ENCODE measurements around the gene CCN2. TPM values are rescaled to one million over a fixed set of nuclear protein-coding genes. Genes with fewer than 3 reads are reported as not detected.
A peak's percentile ranks its signal among the peaks of the same experiment; 100 is the strongest.

Gene CCN2
- total RNA-seq, 1 experiment from 2014 or later: 3.1 TPM

- TF ChIP-seq SIN3A (IDR thresholded peaks at IDR 0.05; ENCODE audit: low read depth): no peak
Observed at GRCh38 chr6:131958095-131958494, 6.9 kb upstream of the CCN2 start (continued).

- H3K9me3 ChIP-seq (ENCODE audit: control insufficient read depth in 1 of 2, insufficient read depth in 1 of 2, low read depth in 1 of 2, low read length in 2 of 2): no peaks in the 10 kb centered on the region
- no peaks in the 10 kb centered on the region for H3K9me2 ChIP-seq (ENCODE audit: insufficient read depth)
- H3K79me2 ChIP-seq (ENCODE audit: insufficient read depth, low read length): no peaks in the 10 kb centered on the region
- ATAC-seq (no peak), DNase-seq (ENCODE audit: low read depth, low spot score) (no peak)
- no peak overlapping the region for H3K4me3 ChIP-seq (replicated peaks in 1 of 2; ENCODE audit: low read depth in 1 of 2, low read length in 2 of 2)
- no peak overlapping the region for H3K4me2 ChIP-seq (ENCODE audit: low read length)
- H2AFZ ChIP-seq (ENCODE audit: low read depth, low read length, poor library complexity, severe bottlenecking): no peak overlapping the region
- ChIA-PET POLR2A (no interaction called here), RAD21 (ENCODE audit: low non-redundant PET in 1 of 2, low total read pairs in 2 of 2, uncharacterized antibody in 2 of 2, unreplicated experiment in 2 of 2) (no interaction called here), CTCF (interaction anchor here (1.0 kb wide), 1 partner anchor 31 kb away, joined by 3 read pairs; no protein-coding TSS in a partner anchor)
- no TSS peak for BruUV-seq (replicated peaks)
- no peaks in the 10 kb centered on the region for H4K20me1 ChIP-seq (ENCODE audit: insufficient read depth)
- H3K27ac ChIP-seq (ENCODE audit: low read depth, low read length): no peak overlapping the region
- no peaks in the 10 kb centered on the region for H3K36me3 ChIP-seq (ENCODE audit: control insufficient read depth in 1 of 2, insufficient read depth in 2 of 2, low read length in 2 of 2)
- H3K4me1 ChIP-seq (ENCODE audit: control insufficient read depth in 1 of 2, insufficient read depth in 2 of 2, low read length in 2 of 2): peaks cover 6 to 27% of the 10 kb centered on the region in 2 experiments
- TF ChIP-seq CEBPB (IDR thresholded peaks at IDR 0.05; ENCODE audit: low read depth): no peak
- TF ChIP-seq, protein P1, sequence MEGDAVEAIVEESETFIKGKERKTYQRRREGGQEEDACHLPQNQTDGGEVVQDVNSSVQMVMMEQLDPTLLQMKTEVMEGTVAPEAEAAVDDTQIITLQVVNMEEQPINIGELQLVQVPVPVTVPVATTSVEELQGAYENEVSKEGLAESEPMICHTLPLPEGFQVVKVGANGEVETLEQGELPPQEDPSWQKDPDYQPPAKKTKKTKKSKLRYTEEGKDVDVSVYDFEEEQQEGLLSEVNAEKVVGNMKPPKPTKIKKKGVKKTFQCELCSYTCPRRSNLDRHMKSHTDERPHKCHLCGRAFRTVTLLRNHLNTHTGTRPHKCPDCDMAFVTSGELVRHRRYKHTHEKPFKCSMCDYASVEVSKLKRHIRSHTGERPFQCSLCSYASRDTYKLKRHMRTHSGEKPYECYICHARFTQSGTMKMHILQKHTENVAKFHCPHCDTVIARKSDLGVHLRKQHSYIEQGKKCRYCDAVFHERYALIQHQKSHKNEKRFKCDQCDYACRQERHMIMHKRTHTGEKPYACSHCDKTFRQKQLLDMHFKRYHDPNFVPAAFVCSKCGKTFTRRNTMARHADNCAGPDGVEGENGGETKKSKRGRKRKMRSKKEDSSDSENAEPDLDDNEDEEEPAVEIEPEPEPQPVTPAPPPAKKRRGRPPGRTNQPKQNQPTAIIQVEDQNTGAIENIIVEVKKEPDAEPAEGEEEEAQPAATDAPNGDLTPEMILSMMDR (IDR thresholded peaks at IDR 0.05 in 2 of 3, conservative IDR thresholded peaks at IDR 0.05 in 1 of 3; ENCODE audit: borderline replicate concordance in 1 of 3, insufficient read depth in 1 of 3, low read depth in 2 of 3, low read length in 2 of 3): no peak
- TF ChIP-seq RAD21 (IDR thresholded peaks at IDR 0.05; ENCODE audit: low read depth): no peak
- no peak overlapping the region for H3K9ac ChIP-seq (ENCODE audit: low read length)
- intact Hi-C loops (cut with micrococcal nuclease): no loop called here
- no peaks in the 10 kb centered on the region for H3K27me3 ChIP-seq (ENCODE audit: insufficient read depth, low read length)
Observed at GRCh38 chr6:131955876-131956275, 4.7 kb upstream of the CCN2 start.

GRCh38 chr6:131955192-131955591 lies 4.0 kb upstream of the CCN2 start:
- no peak for ATAC-seq

More at GRCh38 chr6:131955192-131955591, 4.0 kb upstream of the CCN2 start:
- no peaks in the 10 kb centered on the region for H3K27me3 ChIP-seq (ENCODE audit: insufficient read depth, low read length)
- no peaks in the 10 kb centered on the region for H3K9me2 ChIP-seq (ENCODE audit: insufficient read depth)
- H2AFZ ChIP-seq (ENCODE audit: low read depth, low read length, poor library complexity, severe bottlenecking): peak overlapping the region; percentile 43
- H4K20me1 ChIP-seq (ENCODE audit: insufficient read depth): no peaks in the 10 kb centered on the region
- ChIA-PET POLR2A (no interaction called here), CTCF (no interaction called here), RAD21 (ENCODE audit: low non-redundant PET in 1 of 2, low total read pairs in 2 of 2, uncharacterized antibody in 2 of 2, unreplicated experiment in 2 of 2) (no interaction called here)
- no peak overlapping the region for H3K9ac ChIP-seq (ENCODE audit: low read length)
- TF ChIP-seq FOSL1 (IDR thresholded peaks at IDR 0.05; ENCODE audit: low read depth) (no peak), SIN3A (IDR thresholded peaks at IDR 0.05; ENCODE audit: low read depth) (no peak), ZNF274 (IDR thresholded peaks at IDR 0.05; ENCODE audit: low read depth, low read length) (no peak), CBX3 (IDR thresholded peaks at IDR 0.05; ENCODE audit: low read depth) (no peak), ZFX (IDR thresholded peaks at IDR 0.05) (no peak), ELF1 (IDR thresholded peaks at IDR 0.05; ENCODE audit: borderline replicate concordance, low read depth) (no peak), MAX (IDR thresholded peaks at IDR 0.05) (no peak), TCF7L2 (IDR thresholded peaks at IDR 0.05; ENCODE audit: borderline replicate concordance, extremely low read depth, insufficient read depth, insufficient read length) (no peak), EZH2 (IDR thresholded peaks at IDR 0.05) (no peak)
- TF ChIP-seq, protein P1 (IDR thresholded peaks at IDR 0.05 in 2 of 3, conservative IDR thresholded peaks at IDR 0.05 in 1 of 3; ENCODE audit: borderline replicate concordance in 1 of 3, insufficient read depth in 1 of 3, low read depth in 2 of 3, low read length in 2 of 3): no peak
- no peak for DNase-seq (ENCODE audit: low read depth, low spot score)
- no TSS peak for BruUV-seq (replicated peaks)
- H3K4me3 ChIP-seq (replicated peaks in 1 of 2; ENCODE audit: low read depth in 1 of 2, low read length in 2 of 2): no peak overlapping the region
- intact Hi-C loops (cut with micrococcal nuclease): no loop called here
- peaks cover 7 to 30% of the 10 kb centered on the region in 2 experiments for H3K4me1 ChIP-seq (ENCODE audit: control insufficient read depth in 1 of 2, insufficient read depth in 2 of 2, low read length in 2 of 2)
- H3K9me3 ChIP-seq (ENCODE audit: control insufficient read depth in 1 of 2, insufficient read depth in 1 of 2, low read depth in 1 of 2, low read length in 2 of 2): no peaks in the 10 kb centered on the region
- H3K27ac ChIP-seq (ENCODE audit: low read depth, low read length): no peak overlapping the region
- H3K36me3 ChIP-seq (ENCODE audit: control insufficient read depth in 1 of 2, insufficient read depth in 2 of 2, low read length in 2 of 2): no peaks in the 10 kb centered on the region
- no peak overlapping the region for H3K4me2 ChIP-seq (ENCODE audit: low read length)
- no peaks in the 10 kb centered on the region for H3K79me2 ChIP-seq (ENCODE audit: insufficient read depth, low read length)
